K562 (cell line): ENCODE measurements around the gene CDC42EP1. TPM values are rescaled to one million over a fixed set of nuclear protein-coding genes. Genes with fewer than 3 reads are reported as not detected.

ENCODE experiments used
- ATF3 ChIP-seq, 2 experiments: fragments of 450-650 bp in 1 of 2; sonication (generic) in 1 of 2; formaldehyde crosslinking in 1 of 2; IDR thresholded peaks in 1 of 2; conservative IDR thresholded peaks in 1 of 2; 2 replicates each; pipeline versions ENCODE4 v1.6.1 to v1.8.1; 2016 to 2023; ENCODE audit warnings: mild to moderate bottlenecking in 2 of 2, moderate library complexity in 2 of 2, inconsistent platforms in 1 of 2, missing genetic modification reagents in 1 of 2
- BRF2 ChIP-seq: IDR thresholded peaks from 3 replicates; pipeline ENCODE4 v1.6.1; 2011; ENCODE audit warnings: borderline replicate concordance, mild to moderate bottlenecking; ENCODE audit not compliant: insufficient read length, insufficient read depth
- CBFB ChIP-seq: sonication (generic); formaldehyde crosslinking; IDR thresholded peaks from 2 replicates; pipeline ENCODE4 v1.4.0; 2020; ENCODE audit warnings: mild to moderate bottlenecking, missing genetic modification reagents
- CREB1 ChIP-seq, 2 experiments: sonication (generic) in 1 of 2; formaldehyde crosslinking in 1 of 2; IDR thresholded peaks; 2 replicates each; pipeline versions ENCODE4 v1.6.1 to v1.8.0; 2012 to 2022; ENCODE audit warnings: inconsistent platforms in 1 of 2, mild to moderate bottlenecking in 1 of 2, missing genetic modification reagents in 1 of 2, moderate library complexity in 1 of 2
- CREM ChIP-seq: IDR thresholded peaks from 2 replicates; pipeline ENCODE4 v1.6.1; 2014; ENCODE audit warnings: antibody characterized with exemption, low read depth
- FOXP1 ChIP-seq: sonication (generic); formaldehyde crosslinking; IDR thresholded peaks from 2 replicates; pipeline ENCODE4 v1.8.0; 2022; ENCODE audit warnings: mild to moderate bottlenecking, missing genetic modification reagents
- GTF2E2 ChIP-seq: fragments of 200-800 bp; sonication (Bioruptor generic); IDR thresholded peaks from 2 replicates; pipeline ENCODE4 v1.6.1; 2016; ENCODE audit warnings: missing genetic modification characterization, missing compliant biosample characterization
- IFI16 ChIP-seq: fragments of 250-450 bp; sonication (Bioruptor Pico); IDR thresholded peaks from 2 replicates; pipeline ENCODE4 v2.1.2; 2022; ENCODE audit warnings: mild to moderate bottlenecking, inconsistent platforms
- IRF2 ChIP-seq: sonication (generic); formaldehyde crosslinking; IDR thresholded peaks from 2 replicates; pipeline ENCODE4 v1.8.1; 2022; ENCODE audit warnings: mild to moderate bottlenecking, missing genetic modification reagents
- KDM2B ChIP-seq: fragments of 250-450 bp; sonication (Bioruptor Pico); IDR thresholded peaks from 2 replicates; pipeline ENCODE4 v1.8.0; 2021; ENCODE audit warnings: mild to moderate bottlenecking, moderate library complexity
- KLF16 ChIP-seq: IDR thresholded peaks from 2 replicates; pipeline ENCODE4 v1.6.1; 2016; ENCODE audit warnings: antibody characterized with exemption
- LARP7 ChIP-seq: fragments of 450-650 bp; IDR thresholded peaks from 2 replicates; pipeline ENCODE4 v1.6.1; 2016
- LEF1 ChIP-seq: fragments of 450-650 bp; IDR thresholded peaks from 2 replicates; pipeline ENCODE4 v1.6.1; 2016; ENCODE audit warnings: mild to moderate bottlenecking
- MTA1 ChIP-seq: fragments of 450-650 bp; IDR thresholded peaks from 2 replicates; pipeline ENCODE4 v1.6.1; 2017; ENCODE audit warnings: borderline replicate concordance
- PML ChIP-seq: IDR thresholded peaks from 2 replicates; pipeline ENCODE4 v1.6.1; 2012; ENCODE audit warnings: low read length, inconsistent platforms
- POLR3A ChIP-seq: IDR thresholded peaks from 2 replicates; pipeline ENCODE4 v1.6.1; 2011; ENCODE audit warnings: borderline replicate concordance, mild to moderate bottlenecking, moderate library complexity; ENCODE audit not compliant: insufficient read length, insufficient read depth; ENCODE audit errors: extremely low read depth
- SMAD4 ChIP-seq: fragments of 250-450 bp; sonication (Bioruptor Pico); conservative IDR thresholded peaks from 2 replicates; pipeline ENCODE4 v1.8.0; 2021; ENCODE audit warnings: inconsistent platforms, mild to moderate bottlenecking, moderate library complexity
- SMARCE1 ChIP-seq: fragments of 450-650 bp; IDR thresholded peaks from 2 replicates; pipeline ENCODE4 v1.7.1; 2016; ENCODE audit warnings: mild to moderate bottlenecking
- SNAPC5 ChIP-seq: fragments of 250-450 bp; sonication (Bioruptor Pico); IDR thresholded peaks from 2 replicates; pipeline ENCODE4 v1.8.0; 2021; ENCODE audit warnings: moderate library complexity, mild to moderate bottlenecking, inconsistent platforms
- STAT5B ChIP-seq: fragments of 250-450 bp; sonication (Bioruptor Pico); IDR thresholded peaks from 2 replicates; pipeline ENCODE4 v1.8.0; 2021; ENCODE audit warnings: mild to moderate bottlenecking, inconsistent platforms
- TFAM ChIP-seq: fragments of 250-450 bp; sonication (Bioruptor Pico); conservative IDR thresholded peaks from 2 replicates; pipeline ENCODE4 v1.5.0; 2021; ENCODE audit warnings: mild to moderate bottlenecking, moderate library complexity
- THAP7 ChIP-seq: fragments of 250-450 bp; sonication (Bioruptor Pico); IDR thresholded peaks from 2 replicates; pipeline ENCODE4 v1.5.0; 2021
- ZFP91 ChIP-seq: sonication (generic); formaldehyde crosslinking; IDR thresholded peaks from 2 replicates; pipeline ENCODE4 v1.8.0; 2022; ENCODE audit warnings: mild to moderate bottlenecking, missing genetic modification reagents
- ZNF561 ChIP-seq: fragments of 450-650 bp; formaldehyde crosslinking; conservative IDR thresholded peaks from 2 replicates; pipeline ENCODE4 v1.4.0; 2020; ENCODE audit warnings: mild to moderate bottlenecking, moderate library complexity
- ZNF77 ChIP-seq: fragments of 250-450 bp; sonication (Bioruptor Pico); IDR thresholded peaks from 2 replicates; pipeline ENCODE4 v1.5.0; 2020
- polyA plus RNA-seq, 8 experiments: library from polyadenylated mRNA; depleted of rRNA in 4 of 8; stranded (reverse) in 5 of 8; unstranded in 3 of 8; fragments of >200 nt; fragmentation: Nextera tagmentation in 2 of 8; fragmentation: Illumina TruSeq in 1 of 8; extraction: Ambion mirVana in 2 of 8; extraction: Trizol in 1 of 8; gene quantifications; 2 replicates each; pipeline versions ENCODE4 v1.2.1 to v1.2.3, GENCODE V29; 2011 to 2014; ENCODE audit warnings: inconsistent platforms in 1 of 8, missing spikeins in 1 of 8
- total RNA-seq, 7 experiments: library from RNA; depleted of rRNA in 6 of 7; stranded (reverse); fragments of >200 nt in 6 of 7; fragmentation: Illumina TruSeq in 2 of 7; extraction: Trizol in 2 of 7; gene quantifications; 2 replicates each; pipeline versions ENCODE4 v1.2.1 to v1.2.3, GENCODE V29; 2011 to 2021; ENCODE audit warnings: low replicate concordance in 1 of 7

CDC42EP1 gene
- total and polyA plus RNA-seq, 9 of the 15 experiments (the other 6 are each of a cell fraction or from before 2014, with no cell fraction given), result 0.67 to 70.2 (median 7.3) TPM

GRCh38 chr22:37607010-37607934 is 47.0 kb downstream of the CDC42EP1 start (continued):
- TF ChIP-seq THAP7, result no peak
- TF ChIP-seq ZNF77, result no peak
- no peak for TF ChIP-seq PML
- TF ChIP-seq CBFB, result no peak
- peak; percentile 41; the same call in 1 of the 2 replicates for TF ChIP-seq KLF16
- TF ChIP-seq STAT5B (CRISPR knock-in tag), result no peak
- TF ChIP-seq ZNF561 (CRISPR knock-in tag), result no peak
- TF ChIP-seq ZFP91, result no peak
- TF ChIP-seq GTF2E2 (tag), result no peak
- peak; percentile 92 for TF ChIP-seq SMAD4 (CRISPR knock-in tag)
- TF ChIP-seq CREB1 (IDR thresholded peaks at IDR 0.05), result peak; percentile 45; the same call in 1 of the 2 replicates
- peak; percentile 53; the same call in 1 of the 2 replicates for TF ChIP-seq CREB1 (CRISPR knock-in tag; IDR thresholded peaks at IDR 0.05)
- no peak for TF ChIP-seq LARP7
- no peak for TF ChIP-seq LEF1
- no peak for TF ChIP-seq SNAPC5
- TF ChIP-seq ATF3 (IDR thresholded peaks at IDR 0.05), result peak; percentile 71
- TF ChIP-seq ATF3 (CRISPR knock-in tag; conservative IDR thresholded peaks at IDR 0.05), result no peak
- no peak for TF ChIP-seq IRF2 (CRISPR knock-in tag)
- no peak for TF ChIP-seq IFI16 (CRISPR knock-in tag)
- no peak for TF ChIP-seq KDM2B (CRISPR knock-in tag)
- no peak for TF ChIP-seq TFAM (CRISPR knock-in tag)
- TF ChIP-seq CREM, result peak; percentile 77
- TF ChIP-seq BRF2, result no peak
- TF ChIP-seq SMARCE1, result no peak
- TF ChIP-seq POLR3A, result no peak
- peak; percentile 44; the same call in 1 of the 2 replicates for TF ChIP-seq MTA1
- TF ChIP-seq FOXP1 (CRISPR knock-in tag), result no peak
